CD1c-positive myeloid dendritic cell (primary cell): ENCODE measurements around the gene CHST11.
"Not testable (repeated sequence)": the region's sequence is repeated elsewhere in the genome, so short reads cannot be mapped to it uniquely, and the experiment has no call there.

Experiments
- DNase-seq: peaks from one replicate; pipeline ENCODE4 v3.0.0-alpha.2; 2016; ENCODE audit errors: extremely low spot score

The CHST11 gene

DNA sequence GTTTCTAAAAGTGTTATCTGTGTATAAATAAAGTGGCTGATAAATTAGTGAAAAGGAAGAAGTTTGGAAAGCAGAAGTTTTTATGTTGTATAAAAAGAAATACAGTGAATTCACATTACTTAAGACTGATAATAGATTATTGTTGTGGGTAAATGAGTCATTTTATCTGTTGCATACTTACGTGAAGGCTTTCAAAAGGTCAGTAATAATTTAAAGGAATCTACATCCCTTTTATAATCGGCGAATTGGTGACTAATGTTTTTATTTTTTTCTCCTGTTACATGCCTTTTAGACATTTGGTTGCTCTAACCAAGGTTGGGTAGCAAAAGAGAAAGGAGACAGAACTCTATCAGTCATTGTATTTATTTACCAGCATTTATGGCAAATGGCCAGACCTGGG, 345.5 kb downstream of the CHST11 start:
- DNase-seq = no peak

DNA sequence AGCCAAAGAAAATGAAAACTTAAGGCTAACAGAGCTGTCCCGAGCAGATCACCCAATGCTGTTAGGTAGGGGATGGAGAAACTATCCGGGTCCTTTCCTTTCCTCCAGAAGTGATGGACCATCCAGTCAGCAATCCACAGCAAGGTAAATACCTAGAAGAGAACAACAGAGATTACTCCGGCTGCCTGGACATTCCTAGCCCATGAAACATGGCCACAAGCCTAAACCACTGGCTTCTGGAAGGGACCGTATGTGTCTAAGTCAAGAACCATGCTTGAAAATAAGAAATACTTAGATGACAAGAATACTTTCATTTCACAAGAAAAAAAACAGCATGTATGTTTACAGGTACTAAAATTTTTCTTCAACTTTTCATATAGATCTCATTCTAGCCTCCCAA, 348.4 kb downstream of the CHST11 start:
- DNase-seq = no peak

- DNase-seq = not testable (repeated sequence)
Observed at GRCh38 chr12:104806194-104806593, 349.4 kb downstream of the CHST11 start.

DNA sequence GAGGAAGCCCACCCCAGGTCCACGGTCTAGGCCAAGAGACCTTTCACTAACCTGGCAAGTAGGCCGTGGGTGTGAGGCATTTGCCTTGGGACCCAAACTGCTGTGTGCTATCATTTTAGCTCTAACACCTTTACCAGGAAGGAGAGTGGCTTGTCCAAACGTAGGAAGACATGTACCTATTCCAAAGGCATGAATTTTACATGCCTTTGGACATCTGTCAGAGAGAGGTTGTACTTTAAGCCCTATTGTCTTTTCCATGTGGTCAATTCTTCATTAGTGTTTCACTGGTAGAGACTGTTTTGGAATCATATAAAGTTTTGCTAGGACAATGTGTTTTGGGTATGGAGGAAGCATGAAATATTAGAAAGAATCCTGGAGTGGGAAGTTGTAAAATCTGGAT, 352.5 kb downstream of the CHST11 start:
- no peak for DNase-seq

DNA sequence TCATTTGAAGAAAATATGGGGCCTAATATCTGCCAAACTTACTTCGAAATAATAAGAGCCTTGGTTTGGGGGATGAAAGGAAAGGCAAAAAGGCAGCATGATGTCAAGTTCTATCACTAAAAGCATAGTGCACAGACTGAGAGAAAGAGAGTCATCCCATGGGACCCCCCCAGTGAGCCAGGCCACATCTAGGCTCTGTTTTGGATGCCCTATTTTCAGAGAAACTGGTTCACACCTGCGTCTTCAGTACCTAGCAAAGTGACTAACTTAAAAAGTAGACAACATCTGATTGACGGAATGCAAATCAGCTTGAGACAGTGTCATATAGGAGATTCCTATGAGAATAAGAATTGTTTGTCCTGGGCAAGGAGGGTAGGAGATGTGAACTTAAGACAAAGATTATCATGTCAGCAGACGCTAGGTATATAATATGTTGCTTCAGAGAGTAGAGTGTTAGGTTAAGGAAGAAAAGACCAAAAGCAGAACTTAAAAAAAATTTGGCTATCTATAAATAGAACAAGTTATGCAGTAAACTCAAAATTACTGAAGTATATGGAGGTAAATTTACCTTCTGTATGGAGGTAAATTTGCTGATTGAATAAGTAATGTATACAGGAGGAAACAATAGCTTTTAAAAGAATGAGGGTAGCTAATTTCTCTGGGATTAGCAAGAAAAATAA, 353.1 kb downstream of the CHST11 start:
- DNase-seq = no peak
